NCI-H1436 treated with DMSO at 0.1 percent for 48 hours (cell line): ENCODE results near the gene SYTL5.

ENCODE experiments used
- DNase-seq: peaks from one replicate; lab custom pipeline; 2025; lab: John Stamatoyannopoulos, UW

Gene SYTL5

GRCh38 chrX:38028300-38028699, 21.9 kb downstream of the SYTL5 start:
- no peak for DNase-seq

GRCh38 chrX:38036466-38036865, 30.1 kb downstream of the SYTL5 start:
- DNase-seq: no peak

GRCh38 chrX:38038501-38038900, 32.1 kb downstream of the SYTL5 start:
- no peak for DNase-seq

GRCh38 chrX:38041237-38041636, 34.9 kb downstream of the SYTL5 start:
- no peak for DNase-seq

- DNase-seq: no peak
Observed at GRCh38 chrX:38044701-38045100, 38.3 kb downstream of the SYTL5 start.

GRCh38 chrX:38045538-38046096, 39.3 kb downstream of the SYTL5 start:
- no peak for DNase-seq

GRCh38 chrX:38048886-38049285, 42.5 kb downstream of the SYTL5 start:
- no peak for DNase-seq

- no peak for DNase-seq
Observed at GRCh38 chrX:38050806-38051205, 44.5 kb downstream of the SYTL5 start.

- DNase-seq: no peak
Observed at GRCh38 chrX:38052096-38052495, 45.7 kb downstream of the SYTL5 start.

- no peak for DNase-seq
Observed at GRCh38 chrX:38055170-38055847, 49.0 kb downstream of the SYTL5 start.

- no peak for DNase-seq
Observed at GRCh38 chrX:38060331-38060878, 54.1 kb downstream of the SYTL5 start.

GRCh38 chrX:38061335-38061734, 55.0 kb downstream of the SYTL5 start:
- no peak for DNase-seq

GRCh38 chrX:38066934-38067333, 60.6 kb downstream of the SYTL5 start:
- DNase-seq: no peak

GRCh38 chrX:38069273-38069672, 62.9 kb downstream of the SYTL5 start:
- no peak for DNase-seq

GRCh38 chrX:38069991-38070390, 63.6 kb downstream of the SYTL5 start:
- no peak for DNase-seq

- no peak for DNase-seq
Observed at GRCh38 chrX:38079463-38079862, 73.1 kb downstream of the SYTL5 start.

- no peak for DNase-seq
Observed at GRCh38 chrX:38080808-38081207, 74.5 kb downstream of the SYTL5 start.

- DNase-seq: no peak
Observed at GRCh38 chrX:38081909-38082308, 75.6 kb downstream of the SYTL5 start.

- DNase-seq: no peak
Observed at GRCh38 chrX:38082309-38082708, 76.0 kb downstream of the SYTL5 start.

GRCh38 chrX:38085813-38086212, 79.5 kb downstream of the SYTL5 start:
- DNase-seq: no peak

GRCh38 chrX:38086451-38087215, 80.3 kb downstream of the SYTL5 start:
- no peak for DNase-seq

- no peak for DNase-seq
Observed at GRCh38 chrX:38087594-38087993, 81.2 kb downstream of the SYTL5 start.
